Fibroblast of pulmonary artery (primary cell): Measurements from ENCODE around the gene SRSF7.

Experiments
- DNase-seq: peaks from one replicate; pipeline ENCODE4 v3.0.0-alpha.2; 2010; ENCODE audit warnings: low read depth
- H3K4me3 ChIP-seq: replicated peaks from 2 replicates; pipeline ENCODE4 v1.5.1; 2011; ENCODE audit warnings: low read depth, mild to moderate bottlenecking, control low read depth, low read length, moderate library complexity
- TF ChIP-seq, protein P1 (sequence below): IDR thresholded peaks from 2 replicates; pipeline ENCODE4 v1.5.1; 2011; ENCODE audit warnings: mild to moderate bottlenecking, control low read depth, low read length, inconsistent platforms; ENCODE audit errors: missing control alignments

Gene SRSF7

DNA sequence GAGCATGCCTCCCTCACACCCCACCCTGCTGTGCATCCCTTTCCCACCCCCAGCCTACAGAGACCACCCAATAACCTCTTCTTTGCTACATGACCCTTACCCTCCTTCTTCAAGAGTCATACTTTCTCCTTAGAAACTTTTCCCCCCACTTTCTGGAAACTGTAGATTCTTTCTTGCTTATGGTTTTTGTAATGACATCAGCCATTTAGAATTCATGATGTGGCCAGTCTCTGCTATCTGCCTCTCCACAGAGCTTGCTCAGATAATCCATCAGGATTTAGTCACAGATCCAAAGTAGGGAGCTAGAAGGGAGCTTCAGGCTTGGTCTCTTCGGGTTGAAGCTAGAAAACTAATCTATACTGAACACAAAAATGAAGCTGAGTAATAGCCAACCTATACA, 48.7 kb downstream of the SRSF7 start:
- DNase-seq = peak; percentile 70
- no peak overlapping the region for H3K4me3 ChIP-seq
- TF ChIP-seq, protein P1, sequence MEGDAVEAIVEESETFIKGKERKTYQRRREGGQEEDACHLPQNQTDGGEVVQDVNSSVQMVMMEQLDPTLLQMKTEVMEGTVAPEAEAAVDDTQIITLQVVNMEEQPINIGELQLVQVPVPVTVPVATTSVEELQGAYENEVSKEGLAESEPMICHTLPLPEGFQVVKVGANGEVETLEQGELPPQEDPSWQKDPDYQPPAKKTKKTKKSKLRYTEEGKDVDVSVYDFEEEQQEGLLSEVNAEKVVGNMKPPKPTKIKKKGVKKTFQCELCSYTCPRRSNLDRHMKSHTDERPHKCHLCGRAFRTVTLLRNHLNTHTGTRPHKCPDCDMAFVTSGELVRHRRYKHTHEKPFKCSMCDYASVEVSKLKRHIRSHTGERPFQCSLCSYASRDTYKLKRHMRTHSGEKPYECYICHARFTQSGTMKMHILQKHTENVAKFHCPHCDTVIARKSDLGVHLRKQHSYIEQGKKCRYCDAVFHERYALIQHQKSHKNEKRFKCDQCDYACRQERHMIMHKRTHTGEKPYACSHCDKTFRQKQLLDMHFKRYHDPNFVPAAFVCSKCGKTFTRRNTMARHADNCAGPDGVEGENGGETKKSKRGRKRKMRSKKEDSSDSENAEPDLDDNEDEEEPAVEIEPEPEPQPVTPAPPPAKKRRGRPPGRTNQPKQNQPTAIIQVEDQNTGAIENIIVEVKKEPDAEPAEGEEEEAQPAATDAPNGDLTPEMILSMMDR = no peak

DNA sequence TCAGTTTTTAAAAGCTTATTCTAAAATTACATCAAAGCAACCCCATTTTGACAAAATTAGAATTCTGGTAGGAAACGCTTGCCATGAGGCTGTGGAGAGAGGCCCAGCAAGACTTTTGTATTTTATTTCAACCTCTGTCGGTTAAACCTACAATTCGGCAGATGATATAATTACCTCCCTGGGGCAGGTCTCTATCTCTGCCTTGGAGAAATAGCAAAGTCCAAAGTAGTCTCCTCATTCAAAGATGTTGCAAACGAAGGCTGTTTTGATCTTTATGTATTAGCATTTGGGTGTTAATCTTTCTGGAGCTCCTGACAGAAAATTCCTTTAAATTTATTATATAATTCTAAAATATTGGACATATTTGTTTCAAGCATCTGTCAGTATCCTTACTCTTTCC, 49.6 kb downstream of the SRSF7 start:
- no peak for DNase-seq
- H3K4me3 ChIP-seq = no peak overlapping the region
- TF ChIP-seq, protein P1 = no peak

GRCh38 chr2:38700881-38701458, 50.2 kb downstream of the SRSF7 start:
- DNase-seq = no peak
- TF ChIP-seq, protein P1 = no peak
- H3K4me3 ChIP-seq = no peak overlapping the region

- no peak overlapping the region for H3K4me3 ChIP-seq
- DNase-seq = no peak
- TF ChIP-seq, protein P1 = no peak
Measured at GRCh38 chr2:38700113-38700785, 50.9 kb downstream of the SRSF7 start.

- TF ChIP-seq, protein P1 = no peak
- no peak for DNase-seq
- no peak overlapping the region for H3K4me3 ChIP-seq
Measured at GRCh38 chr2:38698467-38699003, 52.6 kb downstream of the SRSF7 start.

DNA sequence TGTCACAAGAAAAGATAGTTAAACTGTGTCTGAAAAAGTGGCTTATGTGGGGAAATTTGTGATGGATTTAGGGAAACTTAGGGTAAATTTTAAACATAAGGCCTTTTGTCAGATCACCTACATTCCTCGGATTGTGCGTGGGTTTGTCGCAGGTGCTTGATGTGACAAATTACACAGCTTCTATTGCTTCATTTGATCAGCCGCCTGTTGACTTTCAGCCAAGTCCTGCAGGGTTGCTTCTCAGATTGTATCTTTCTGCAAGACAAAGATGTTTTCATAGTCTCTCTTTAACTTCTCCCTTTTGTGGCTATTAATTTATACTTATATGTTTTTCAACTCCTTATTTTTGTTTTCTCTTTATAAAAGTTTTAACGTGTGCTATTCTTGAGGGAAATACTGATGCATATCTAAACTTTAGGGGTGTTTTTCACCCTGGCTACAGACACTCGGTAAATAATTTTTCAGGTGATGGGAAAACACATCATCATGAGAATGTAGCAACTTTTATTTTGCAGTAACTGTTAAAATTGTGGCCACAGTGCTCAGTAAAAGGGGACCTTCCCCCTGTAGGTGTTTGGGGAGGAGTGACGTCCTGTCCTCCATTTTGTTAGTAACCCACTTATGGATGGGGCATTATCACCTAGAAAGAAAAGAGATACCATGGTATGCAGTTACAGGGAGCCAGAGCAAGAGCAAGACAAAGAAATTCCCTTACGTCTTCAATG, 53.9 kb downstream of the SRSF7 start:
- H3K4me3 ChIP-seq = no peak overlapping the region
- TF ChIP-seq, protein P1 = no peak
- DNase-seq = no peak
